Right lobe of liver (tissue), 4 donors: ENCODE data around the gene OPCML.

Experiments
- CTCF ChIP-seq, 4 donors: fragments of 200-600 bp in 3 of 4; fragments of 450-650 bp in 1 of 4; IDR thresholded peaks; one replicate each; pipeline versions ENCODE4 v1.5.1 to v1.8.0; 2016 to 2022; ENCODE audit warnings: antibody characterized with exemption in 4 of 4, mild to moderate bottlenecking in 2 of 4
- POLR2A ChIP-seq: fragments of 450-650 bp; IDR thresholded peaks from one replicate; pipeline ENCODE4 v1.6.1; 2017; ENCODE audit warnings: antibody characterized with exemption, mild to moderate bottlenecking
- donor health status: DM: no; HTN: no; CAD: no.
- donor health status: DM: no; HTN: no; CAD: no.
- donor health status: DM: no; HTN: yes; CAD: no.

DNA sequence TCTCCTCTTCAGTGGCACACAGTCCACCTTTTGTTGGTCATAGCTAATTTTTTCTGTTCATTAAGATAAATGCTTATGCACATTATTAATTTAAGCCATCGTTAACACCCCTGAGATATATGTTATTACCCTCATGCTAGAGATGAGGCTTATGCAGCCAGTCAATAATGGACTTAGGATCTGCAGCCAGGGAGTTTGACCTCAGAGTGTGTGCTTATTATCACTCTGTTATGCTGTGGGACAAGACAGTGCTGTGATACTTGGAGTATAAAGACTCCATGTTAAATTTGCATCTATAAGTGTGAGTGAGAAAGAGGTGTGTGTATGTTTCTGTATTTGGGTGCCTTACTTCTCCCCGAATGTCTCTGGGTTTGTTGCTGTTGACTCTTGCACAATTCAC, 969.3 kb downstream of the OPCML start:
- no peak for TF ChIP-seq CTCF (IDR thresholded peaks at IDR 0.05)
- no peak for TF ChIP-seq POLR2A
